Measurements from ENCODE around the gene CNNM2.
"Not testable (repeated sequence)": the region's sequence is repeated elsewhere in the genome, so short reads cannot be mapped to it uniquely, and the experiment has no call there.

CNNM2 gene

DNA sequence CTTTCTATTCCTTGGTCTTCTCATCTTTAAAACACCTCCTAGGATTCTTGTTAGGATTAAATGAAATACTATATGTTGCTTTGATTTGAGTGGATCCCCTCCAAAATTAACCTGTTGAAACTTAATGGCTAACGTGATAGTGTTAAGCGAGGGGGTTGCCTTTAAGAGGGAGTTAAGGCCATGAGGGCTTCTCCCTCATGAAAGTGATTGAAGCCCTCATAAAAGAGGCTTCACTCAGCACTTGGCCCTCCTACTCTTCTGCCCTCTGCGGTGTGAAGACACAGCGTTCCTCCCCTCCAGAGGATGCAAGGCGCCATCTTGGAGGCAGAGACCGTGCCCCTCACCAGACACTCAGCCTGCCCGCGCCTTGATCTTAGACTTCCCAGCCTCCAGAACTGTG is 46.6 kb downstream of the CNNM2 start:
- no peak for FAIRE-seq
- no peak for DNase-seq (ENCODE audit: insufficient read length, low spot score)
- TF ChIP-seq, protein P1, sequence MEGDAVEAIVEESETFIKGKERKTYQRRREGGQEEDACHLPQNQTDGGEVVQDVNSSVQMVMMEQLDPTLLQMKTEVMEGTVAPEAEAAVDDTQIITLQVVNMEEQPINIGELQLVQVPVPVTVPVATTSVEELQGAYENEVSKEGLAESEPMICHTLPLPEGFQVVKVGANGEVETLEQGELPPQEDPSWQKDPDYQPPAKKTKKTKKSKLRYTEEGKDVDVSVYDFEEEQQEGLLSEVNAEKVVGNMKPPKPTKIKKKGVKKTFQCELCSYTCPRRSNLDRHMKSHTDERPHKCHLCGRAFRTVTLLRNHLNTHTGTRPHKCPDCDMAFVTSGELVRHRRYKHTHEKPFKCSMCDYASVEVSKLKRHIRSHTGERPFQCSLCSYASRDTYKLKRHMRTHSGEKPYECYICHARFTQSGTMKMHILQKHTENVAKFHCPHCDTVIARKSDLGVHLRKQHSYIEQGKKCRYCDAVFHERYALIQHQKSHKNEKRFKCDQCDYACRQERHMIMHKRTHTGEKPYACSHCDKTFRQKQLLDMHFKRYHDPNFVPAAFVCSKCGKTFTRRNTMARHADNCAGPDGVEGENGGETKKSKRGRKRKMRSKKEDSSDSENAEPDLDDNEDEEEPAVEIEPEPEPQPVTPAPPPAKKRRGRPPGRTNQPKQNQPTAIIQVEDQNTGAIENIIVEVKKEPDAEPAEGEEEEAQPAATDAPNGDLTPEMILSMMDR (IDR thresholded peaks at IDR 0.05; ENCODE audit: insufficient read depth, missing control alignments), result no peak

GRCh38 chr10:102965311-102965851 is 47.3 kb downstream of the CNNM2 start:
- FAIRE-seq, result no peak

DNA sequence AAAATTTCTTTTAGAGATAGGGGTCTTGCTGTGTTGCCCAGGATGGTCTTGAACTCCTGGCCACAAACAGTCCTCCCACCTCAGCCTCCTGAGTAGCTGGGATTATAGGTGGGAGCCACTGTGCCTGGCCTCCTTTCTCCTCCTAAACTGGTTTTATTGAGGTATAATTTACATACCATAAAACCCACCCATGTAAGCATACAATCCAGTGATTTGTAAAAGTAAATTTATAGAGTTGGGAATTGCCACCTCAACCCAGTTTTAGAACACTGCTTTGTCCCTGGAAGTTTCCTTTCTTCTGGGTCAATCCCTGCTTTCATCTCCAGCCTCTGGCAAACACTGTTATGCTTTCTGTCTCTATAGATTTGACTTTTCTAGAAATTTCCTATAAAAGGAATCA is 49.0 kb downstream of the CNNM2 start:
- FAIRE-seq (no peak), DNase-seq (ENCODE audit: insufficient read length, low spot score) (no peak)
- TF ChIP-seq, protein P1 (IDR thresholded peaks at IDR 0.05; ENCODE audit: insufficient read depth, missing control alignments), result no peak

More at GRCh38 chr10:102965311-102965851, 47.3 kb downstream of the CNNM2 start:
- DNase-seq (ENCODE audit: insufficient read length, low spot score), result no peak
- TF ChIP-seq, protein P1 (IDR thresholded peaks at IDR 0.05; ENCODE audit: insufficient read depth, missing control alignments), result no peak

GRCh38 chr10:102970562-102971340 is 52.7 kb downstream of the CNNM2 start:
- TF ChIP-seq, protein P1 (IDR thresholded peaks at IDR 0.05; ENCODE audit: insufficient read depth, missing control alignments), result no peak
- FAIRE-seq (no peak), DNase-seq (ENCODE audit: insufficient read length, low spot score) (no peak)

DNA sequence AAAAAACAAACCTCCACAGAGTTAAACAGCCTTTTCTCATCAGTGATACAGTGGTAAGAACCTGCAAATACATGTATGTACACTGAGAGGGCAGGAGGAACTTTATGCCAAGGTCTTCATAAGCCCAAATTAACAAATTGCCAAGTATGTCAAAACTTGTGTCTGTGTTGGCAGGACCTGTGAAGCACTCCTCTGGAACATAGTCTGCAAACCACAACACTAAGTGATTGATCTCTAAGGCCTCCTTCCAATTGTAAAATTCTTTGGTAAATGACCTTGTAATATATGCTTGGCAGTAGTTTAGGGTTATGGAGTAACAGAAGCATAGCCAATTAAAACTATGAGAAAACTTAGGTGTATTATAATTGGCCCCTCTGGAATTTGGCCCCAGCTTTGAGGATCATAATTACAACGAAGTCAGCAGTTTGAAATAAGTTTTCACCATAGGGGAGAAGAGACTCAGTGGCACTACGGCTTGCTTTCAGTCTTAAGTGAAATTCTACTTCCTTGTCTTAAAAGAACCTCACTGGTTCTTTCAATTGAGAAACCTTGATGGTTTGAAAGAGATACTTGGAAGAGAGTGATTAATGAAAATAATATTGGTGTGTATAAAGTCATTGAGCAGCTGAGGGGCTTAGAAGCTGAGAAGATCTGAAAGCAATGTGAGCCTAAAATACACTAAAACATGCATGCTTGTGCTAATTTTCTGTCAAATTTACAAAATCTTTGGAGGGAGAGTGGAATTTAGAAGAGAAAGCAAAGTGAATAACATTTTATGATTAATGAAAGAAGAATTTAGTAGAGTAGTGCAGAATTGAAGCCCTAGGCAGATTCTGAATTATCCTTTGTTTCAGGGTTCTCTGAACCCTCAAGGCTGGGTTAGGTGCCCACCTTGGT is 57.6 kb downstream of the CNNM2 start:
- FAIRE-seq, result no peak

GRCh38 chr10:102976380-102976726 is 58.3 kb downstream of the CNNM2 start:
- not testable (repeated sequence) for FAIRE-seq; DNase-seq (ENCODE audit: insufficient read length, low spot score)

More for the DNA sequence above, 57.6 kb downstream of the CNNM2 start:
- no peak for DNase-seq (ENCODE audit: insufficient read length, low spot score)
- TF ChIP-seq, protein P1 (IDR thresholded peaks at IDR 0.05; ENCODE audit: insufficient read depth, missing control alignments), result no peak

GRCh38 chr10:102982296-102982695 is 64.2 kb downstream of the CNNM2 start:
- FAIRE-seq, result no peak
- DNase-seq (ENCODE audit: insufficient read length, low spot score), result no peak
- TF ChIP-seq, protein P1 (IDR thresholded peaks at IDR 0.05; ENCODE audit: insufficient read depth, missing control alignments), result no peak
